Stimulated activated CD4-positive, alpha-beta T cell treated with anti-CD3 and anti-CD28 coated beads, Interleukin-4, amount 100 ng/mL, for 24 hours (primary cell): Measurements from ENCODE around the gene TOX4.
"Not testable (repeated sequence)": the region's sequence is repeated elsewhere in the genome, so short reads cannot be mapped to it uniquely, and the experiment has no call there.

Experiments
- DNase-seq: peaks from one replicate; pipeline ENCODE4 v3.0.0-alpha.2; 2020

TOX4 gene

GRCh38 chr14:21476925-21477681 lies at the start of gene TOX4, which contains the start of gene RAB2B:
TSS of gene TOX4 (plus strand) at chr14:21477195. CDS start at chr14:21477279, 84 bp downstream.
TSS of gene RAB2B (minus strand) at chr14:21476959. CDS start at chr14:21476872, 87 bp downstream.
- peak; percentile 96 for DNase-seq

GRCh38 chr14:21428930-21429329 lies 48.1 kb upstream of the TOX4 start:
- no peak for DNase-seq

GRCh38 chr14:21431126-21431525 lies 45.9 kb upstream of the TOX4 start:
- DNase-seq = no peak

- no peak for DNase-seq
These were observed 40.4 kb upstream of the TOX4 start for GRCh38 chr14:21436567-21437062.

GRCh38 chr14:21437063-21437901 lies 39.7 kb upstream of the TOX4 start:
- DNase-seq = peak; percentile 99

GRCh38 chr14:21440859-21441258 lies 36.1 kb upstream of the TOX4 start:
- DNase-seq = no peak

GRCh38 chr14:21442657-21443056 lies 34.3 kb upstream of the TOX4 start:
- not testable (repeated sequence) for DNase-seq

- no peak for DNase-seq
These were observed 27.1 kb upstream of the TOX4 start for GRCh38 chr14:21449899-21450216.

- peak; percentile 15 for DNase-seq
These were observed 22.0 kb upstream of the TOX4 start for GRCh38 chr14:21454843-21455544.

GRCh38 chr14:21455592-21455911 lies 21.4 kb upstream of the TOX4 start:
- no peak for DNase-seq

- peak; percentile 100 for DNase-seq
These were observed 20.9 kb upstream of the TOX4 start, which contains the start of gene CHD8 for GRCh38 chr14:21455912-21456667. TSS of gene CHD8 (minus strand) at chr14:21456123. CDS start at chr14:21431643, 24,480 bp downstream.

- DNase-seq = no peak
These were observed 9.4 kb upstream of the TOX4 start for GRCh38 chr14:21467616-21468015.

- DNase-seq = no peak
These were observed 1.1 kb upstream of the TOX4 start for GRCh38 chr14:21475767-21476522.

GRCh38 chr14:21476523-21476924 lies 471 bp upstream of the TOX4 start:
- DNase-seq = peak; percentile 83

- no peak for DNase-seq
These were observed 9.7 kb downstream of the TOX4 start for GRCh38 chr14:21486640-21487087.

GRCh38 chr14:21494902-21495762 lies 18.1 kb downstream of the TOX4 start:
- no peak for DNase-seq

- DNase-seq = no peak
These were observed 19.5 kb downstream of the TOX4 start for GRCh38 chr14:21496453-21496852.

GRCh38 chr14:21498540-21499526 lies 21.8 kb downstream of the TOX4 start:
- peak; percentile 40 for DNase-seq

- DNase-seq = no peak
These were observed 24.6 kb downstream of the TOX4 start for GRCh38 chr14:21501568-21501967.
